NCI-H1694 treated with DMSO at 0.1 percent for 48 hours (cell line): ENCODE results near the gene ABLIM3.
A peak's percentile ranks its signal among the peaks of the same experiment; 100 is the strongest.

Experiments used
- DNase-seq: peaks from one replicate; lab custom pipeline; 2025; lab: John Stamatoyannopoulos, UW

Gene ABLIM3

GRCh38 chr5:149188383-149188782 lies 47.1 kb downstream of the ABLIM3 start:
- DNase-seq: no peak

- DNase-seq: no peak
These were observed 54.1 kb downstream of the ABLIM3 start for GRCh38 chr5:149195337-149195887.

- no peak for DNase-seq
These were observed 54.7 kb downstream of the ABLIM3 start for GRCh38 chr5:149195962-149196361.

- DNase-seq: no peak
These were observed 56.9 kb downstream of the ABLIM3 start for GRCh38 chr5:149198148-149198547.

DNA sequence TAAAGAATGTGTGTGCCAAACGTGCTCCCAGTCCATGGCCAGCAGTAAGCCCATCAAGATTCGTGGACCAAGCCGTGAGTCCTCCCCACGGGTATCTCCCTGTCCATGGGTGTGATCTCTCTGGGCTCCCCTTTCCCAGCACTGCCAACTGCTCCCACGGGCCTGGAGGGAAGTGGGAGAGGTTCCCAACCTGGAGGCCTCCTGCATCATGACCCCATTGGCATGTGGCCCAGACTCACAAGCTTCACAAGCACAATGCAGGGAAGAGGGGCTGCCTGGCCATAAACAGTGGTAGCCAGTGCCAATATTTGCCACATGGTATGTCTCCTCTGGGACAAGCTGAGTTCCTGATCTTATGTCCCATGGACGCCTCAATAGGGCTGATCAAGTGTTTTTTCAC lies 59.1 kb downstream of the ABLIM3 start:
- no peak for DNase-seq

- DNase-seq: no peak
These were observed 59.9 kb downstream of the ABLIM3 start for GRCh38 chr5:149201121-149201637.

DNA sequence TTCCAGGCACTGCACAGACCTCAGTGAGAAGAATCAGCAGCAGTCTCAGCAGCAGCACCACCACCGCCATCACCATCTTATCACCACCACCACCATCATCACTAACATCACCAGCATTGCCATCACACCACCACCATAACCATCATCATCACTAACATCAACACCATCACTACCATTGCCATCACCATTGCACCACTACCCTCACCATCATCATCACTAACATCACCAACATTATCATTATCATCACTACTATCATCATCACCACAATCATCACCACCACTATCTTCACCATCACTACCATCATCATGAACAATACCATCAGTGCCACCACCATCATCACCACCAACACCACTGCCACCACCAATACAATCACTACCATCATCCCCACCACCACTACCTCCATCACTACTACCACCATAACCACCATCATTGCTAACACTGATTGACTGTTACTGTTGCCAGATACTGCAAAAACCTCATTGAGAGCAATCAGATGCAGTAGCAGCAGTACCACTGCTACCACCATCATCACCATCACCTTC lies 61.7 kb downstream of the ABLIM3 start:
- DNase-seq: no peak

DNA sequence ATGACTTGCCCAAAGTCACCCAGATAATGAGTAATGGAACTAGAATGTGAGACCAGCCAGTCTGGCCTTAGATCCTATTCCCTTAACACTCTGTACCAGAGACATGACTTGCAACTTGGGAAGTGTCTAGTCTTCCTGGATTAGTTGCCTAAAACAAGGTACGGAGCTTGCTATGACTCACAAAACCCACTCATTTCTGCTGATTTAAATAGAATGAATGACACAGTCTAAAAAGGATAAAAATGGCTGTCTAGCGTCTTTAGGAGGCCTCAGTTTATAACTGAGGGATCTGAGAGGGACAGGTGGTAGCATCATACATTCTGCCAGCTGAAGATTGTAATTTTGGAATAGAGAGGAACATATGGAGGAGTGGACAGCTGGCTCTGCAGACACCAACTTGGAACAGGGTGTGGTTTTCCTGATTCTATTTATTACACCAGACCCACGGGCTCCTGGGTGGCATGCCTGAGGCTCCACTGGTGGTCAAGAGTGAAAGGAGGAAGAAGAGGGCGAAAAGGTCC lies 62.7 kb downstream of the ABLIM3 start:
- no peak for DNase-seq

DNA sequence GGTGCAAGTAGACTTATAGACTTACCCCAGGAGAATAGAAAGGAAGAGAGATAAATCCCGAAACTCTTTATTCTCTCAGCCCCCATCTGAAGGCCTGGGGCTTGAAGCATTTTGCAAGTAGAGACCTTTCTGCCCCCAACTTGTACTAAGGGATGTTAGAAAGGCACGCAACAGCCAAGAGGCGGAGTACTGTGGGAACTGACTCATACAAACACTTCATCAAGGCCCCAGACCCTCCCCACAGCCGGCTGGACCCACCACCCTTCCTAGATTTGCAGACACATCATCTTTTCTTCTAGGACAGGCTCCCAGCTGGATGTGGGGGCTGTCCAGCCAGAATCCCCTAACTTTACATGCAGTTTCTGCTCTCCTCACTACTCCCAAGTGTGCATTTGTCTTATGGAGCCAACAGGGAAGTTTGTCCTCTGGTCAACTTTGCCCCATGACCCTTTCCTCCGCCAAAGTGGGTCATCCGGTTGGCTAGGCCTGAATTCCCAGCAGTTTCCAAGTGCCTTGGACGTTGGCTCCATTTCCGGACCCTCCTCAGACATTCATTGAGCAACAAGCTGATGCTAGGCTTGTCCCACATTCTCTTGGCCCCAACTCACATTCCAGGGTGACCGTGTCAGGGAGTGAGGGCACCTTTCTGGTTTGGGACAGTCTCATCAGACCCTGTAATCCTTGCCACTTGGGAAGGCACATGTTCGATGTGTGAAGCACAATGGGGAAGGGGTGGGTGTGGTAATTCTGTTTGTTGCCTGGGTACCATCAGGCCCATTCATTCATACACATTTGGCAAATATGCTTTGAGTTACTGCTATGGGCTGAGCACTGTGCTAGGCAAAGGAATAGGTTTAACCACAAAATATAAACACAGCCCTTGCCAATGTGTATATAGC lies 64.6 kb downstream of the ABLIM3 start:
- no peak for DNase-seq

GRCh38 chr5:149206524-149207141 lies 65.3 kb downstream of the ABLIM3 start:
- no peak for DNase-seq

DNA sequence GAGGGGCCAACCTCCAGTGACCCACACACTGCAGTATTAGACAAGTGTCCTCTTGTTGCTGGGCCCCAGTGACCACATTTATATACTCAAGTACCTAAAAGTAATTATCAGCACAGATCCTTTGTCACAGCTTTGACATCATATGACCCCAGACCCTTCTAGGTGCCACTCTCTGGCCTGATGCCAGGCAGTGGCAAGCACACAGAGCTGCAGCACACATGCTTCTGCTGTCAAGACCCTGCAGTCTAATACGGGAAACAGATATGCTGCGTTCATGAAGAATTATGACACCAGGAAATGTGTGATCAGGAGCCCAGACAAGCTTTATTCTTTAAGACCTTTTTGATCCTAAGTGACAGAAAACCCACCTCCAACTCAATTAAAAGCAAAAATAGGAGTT lies 66.5 kb downstream of the ABLIM3 start:
- peak; percentile 23 for DNase-seq

DNA sequence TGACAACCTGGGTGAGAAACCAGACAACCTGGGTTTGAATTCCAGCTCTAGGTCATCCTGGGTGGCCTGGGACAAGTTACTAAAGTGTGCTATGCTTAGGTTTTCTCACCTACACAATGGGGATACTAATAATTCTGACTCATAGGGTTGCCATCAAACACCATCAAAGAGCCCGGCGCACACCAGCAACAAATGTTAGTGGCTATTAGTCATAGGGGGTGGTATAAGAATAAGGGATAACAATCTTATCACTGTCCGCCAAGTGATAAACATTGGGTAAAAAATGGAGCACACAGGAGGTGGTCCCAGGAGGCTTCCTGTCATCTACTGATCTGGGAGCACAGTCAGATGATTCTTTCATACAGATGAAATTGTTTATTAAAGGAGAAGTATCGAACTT lies 68.9 kb downstream of the ABLIM3 start:
- no peak for DNase-seq

DNA sequence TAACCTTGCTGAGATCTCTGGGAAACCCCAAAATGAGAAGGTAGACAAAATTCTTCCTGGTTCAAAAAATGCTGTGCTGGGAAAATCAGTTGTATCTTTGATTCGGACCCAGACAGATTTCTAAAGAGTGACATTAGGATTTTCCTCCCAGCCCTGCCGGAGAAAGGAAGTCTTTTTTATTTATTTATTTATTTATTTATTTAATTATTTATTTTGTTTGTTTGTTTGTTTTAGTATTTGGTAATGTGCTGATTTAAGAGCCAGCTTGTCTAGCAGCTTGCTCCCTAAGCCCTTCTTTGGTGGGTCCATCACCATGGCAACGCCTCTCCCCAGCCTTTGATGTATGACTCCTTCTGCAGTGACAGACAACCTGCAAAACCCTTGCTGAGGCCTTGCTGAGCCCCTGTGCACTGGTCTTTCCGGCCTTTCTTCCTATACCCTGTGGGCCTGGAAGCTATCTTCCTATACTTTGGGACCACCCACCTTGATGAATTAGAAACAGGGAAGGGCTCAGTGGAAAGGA lies 69.7 kb downstream of the ABLIM3 start:
- no peak for DNase-seq

- no peak for DNase-seq
These were observed 70.3 kb downstream of the ABLIM3 start for GRCh38 chr5:149211566-149211965.

GRCh38 chr5:149212198-149212951 lies 71.1 kb downstream of the ABLIM3 start:
- DNase-seq: no peak

DNA sequence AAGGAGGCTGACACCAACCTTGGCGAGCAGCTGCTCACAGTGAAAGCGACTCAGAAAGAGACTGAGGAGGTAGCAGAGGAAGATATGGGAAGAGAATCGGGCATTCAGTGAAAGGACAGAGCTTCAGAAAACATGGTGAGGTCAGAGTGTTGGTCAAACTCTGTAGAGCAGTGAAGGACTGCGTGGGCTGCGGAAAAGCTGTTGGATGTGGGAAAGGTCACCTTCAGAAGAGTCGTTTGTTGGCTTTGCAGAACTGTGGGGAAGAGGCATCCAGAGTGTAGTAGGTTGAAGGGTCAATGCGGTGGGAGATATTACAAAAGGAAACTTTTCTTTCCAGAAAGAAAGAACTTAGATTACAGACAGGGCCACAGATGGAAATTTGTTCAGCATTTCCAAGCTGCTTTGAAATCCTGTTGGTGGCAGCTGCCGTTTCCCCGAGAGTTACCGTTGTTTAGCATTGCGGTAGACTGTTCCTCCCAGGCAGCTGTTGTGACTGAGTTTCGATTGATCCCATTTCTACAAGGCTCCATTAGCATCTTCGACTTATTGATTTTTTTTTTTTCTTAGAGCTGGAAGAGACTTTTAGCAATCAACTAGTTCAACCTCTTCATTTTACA lies 72.1 kb downstream of the ABLIM3 start:
- DNase-seq: peak; percentile 10

- DNase-seq: no peak
These were observed 74.3 kb downstream of the ABLIM3 start for GRCh38 chr5:149215478-149216090.

GRCh38 chr5:149216496-149216895 lies 75.2 kb downstream of the ABLIM3 start:
- no peak for DNase-seq

DNA sequence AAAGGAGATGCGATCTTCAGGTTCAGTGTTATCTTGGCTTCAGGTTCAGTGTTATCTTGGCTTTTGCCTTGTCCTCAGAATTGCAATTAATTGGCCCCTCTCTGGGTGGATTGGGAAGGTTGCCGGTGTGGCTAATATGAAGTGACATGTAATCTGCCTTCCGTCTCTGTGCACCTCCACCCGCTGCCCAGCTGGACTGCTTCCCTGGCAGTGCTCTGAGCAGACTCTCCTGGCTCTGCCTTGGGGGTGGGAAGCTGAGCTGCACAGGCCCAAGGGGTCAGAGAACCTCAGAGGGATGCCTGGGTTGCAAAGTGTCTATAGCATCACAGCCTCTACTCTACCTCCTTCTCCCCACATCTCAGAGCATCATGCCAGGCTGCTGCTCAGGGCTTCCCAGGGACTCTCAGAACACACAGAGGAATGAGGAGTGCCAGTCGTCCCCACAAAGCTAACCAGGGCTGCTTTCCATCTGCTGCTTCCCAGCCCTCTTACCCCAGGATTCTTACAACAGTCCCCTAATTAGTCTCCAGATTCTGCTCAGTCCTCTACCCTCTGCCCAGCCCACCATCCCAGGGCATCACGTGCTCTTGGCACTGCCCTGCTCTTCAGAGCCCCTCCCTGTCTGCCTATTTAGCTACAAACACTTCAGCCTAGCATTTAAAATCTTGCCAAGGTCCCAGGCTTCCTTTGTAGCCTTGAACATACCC lies 76.0 kb downstream of the ABLIM3 start:
- DNase-seq: no peak

DNA sequence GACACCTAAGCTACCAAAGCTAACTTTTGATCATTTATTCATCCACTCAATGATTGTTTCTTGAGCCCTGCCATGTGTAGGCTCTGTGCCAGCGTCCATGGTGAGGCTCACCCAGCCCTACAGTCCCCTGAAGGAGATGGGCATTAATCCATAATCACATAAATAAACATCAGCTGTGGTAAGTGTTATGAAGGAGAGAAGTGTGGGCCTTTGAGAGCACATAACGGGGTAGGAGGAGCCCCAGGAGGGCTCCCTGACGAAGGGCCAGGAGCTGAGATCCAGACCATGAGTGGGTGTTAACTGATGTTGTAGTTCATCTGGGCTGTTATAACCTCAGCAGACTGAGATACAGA lies 76.5 kb downstream of the ABLIM3 start:
- no peak for DNase-seq
